GM18907 (cell line): ENCODE data around the gene FAH.
A peak's percentile ranks its signal among the peaks of the same experiment; 100 is the strongest.

Experiments
- ATAC-seq: cut with Tn5 transposase; IDR thresholded peaks from one replicate; pipeline ENCODE4 v1.9.1; 2021; ENCODE audit warnings: mild to moderate bottlenecking, moderate library complexity; ENCODE audit not compliant: unreplicated experiment

The FAH gene

DNA sequence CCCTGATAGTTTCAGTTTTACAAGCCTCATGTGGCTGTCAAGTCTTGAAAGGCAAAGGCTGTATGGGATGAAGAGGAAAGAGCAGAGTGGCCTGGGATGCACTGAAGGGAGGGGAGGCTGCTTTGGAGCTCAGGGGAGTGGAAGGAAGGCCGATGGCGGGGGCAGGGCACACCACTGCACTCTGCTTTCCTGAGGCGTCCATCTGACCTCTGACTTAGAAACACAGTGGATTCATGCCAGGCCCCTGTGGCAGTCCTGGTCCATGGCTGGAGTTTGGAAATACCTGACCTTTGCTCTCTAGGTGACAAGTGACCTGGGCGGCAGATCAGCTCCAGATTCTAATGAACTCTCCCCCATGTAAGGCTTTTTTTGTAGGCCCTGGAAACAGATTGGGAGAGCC lies 19.0 kb downstream of the FAH start:
- ATAC-seq: no peak

DNA sequence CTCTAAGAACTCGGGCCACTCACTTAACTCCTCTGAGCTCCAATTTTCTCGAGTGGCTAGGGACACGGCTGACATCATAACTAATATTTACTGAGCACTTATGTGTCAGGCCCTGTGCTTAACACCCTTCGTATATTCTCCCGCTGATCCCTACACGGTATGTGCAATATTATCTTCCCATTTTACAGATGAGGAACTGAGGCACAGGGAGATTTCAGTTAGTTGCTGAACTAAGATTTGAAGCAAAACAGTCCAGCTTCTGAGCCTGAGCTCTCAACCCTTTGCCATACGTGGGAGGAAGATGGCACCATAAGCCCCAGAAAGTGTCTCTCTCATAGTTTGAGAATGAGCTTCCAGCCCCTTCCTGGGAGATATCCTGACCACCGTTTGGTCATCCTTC lies 19.6 kb downstream of the FAH start:
- ATAC-seq: no peak

DNA sequence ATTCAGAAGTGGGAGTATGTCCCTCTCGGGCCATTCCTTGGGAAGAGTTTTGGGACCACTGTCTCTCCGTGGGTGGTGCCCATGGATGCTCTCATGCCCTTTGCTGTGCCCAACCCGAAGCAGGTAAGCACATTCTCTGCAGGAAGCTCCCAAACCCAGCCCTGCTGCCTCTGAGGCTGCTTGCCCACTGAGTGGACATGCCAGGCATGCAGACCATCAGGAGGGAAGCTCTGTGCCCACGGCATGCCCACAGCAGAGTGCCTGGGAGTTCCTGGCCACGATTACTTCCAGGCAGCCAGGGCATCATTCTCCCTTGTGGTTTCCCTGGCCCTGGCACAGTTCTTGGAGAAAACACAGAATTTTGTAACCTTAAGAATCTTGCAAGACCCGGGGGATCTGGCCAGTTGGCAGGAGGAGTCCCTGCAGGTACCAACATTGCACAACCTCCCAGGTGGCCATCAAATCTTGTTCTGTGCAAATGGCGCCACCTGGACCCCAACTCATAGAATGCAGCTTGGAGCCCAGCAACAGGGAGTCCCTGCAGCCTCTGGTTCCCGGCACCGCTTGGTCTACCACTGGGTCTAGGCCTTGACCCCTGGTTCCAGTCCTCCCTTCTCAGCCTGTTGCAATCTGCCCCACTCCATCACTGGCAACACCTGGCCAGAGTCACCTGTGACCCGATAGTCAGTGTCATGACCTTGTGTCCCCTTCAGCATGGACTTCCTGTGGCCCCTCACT lies 20.4 kb downstream of the FAH start:
- ATAC-seq: peak; percentile 64

DNA sequence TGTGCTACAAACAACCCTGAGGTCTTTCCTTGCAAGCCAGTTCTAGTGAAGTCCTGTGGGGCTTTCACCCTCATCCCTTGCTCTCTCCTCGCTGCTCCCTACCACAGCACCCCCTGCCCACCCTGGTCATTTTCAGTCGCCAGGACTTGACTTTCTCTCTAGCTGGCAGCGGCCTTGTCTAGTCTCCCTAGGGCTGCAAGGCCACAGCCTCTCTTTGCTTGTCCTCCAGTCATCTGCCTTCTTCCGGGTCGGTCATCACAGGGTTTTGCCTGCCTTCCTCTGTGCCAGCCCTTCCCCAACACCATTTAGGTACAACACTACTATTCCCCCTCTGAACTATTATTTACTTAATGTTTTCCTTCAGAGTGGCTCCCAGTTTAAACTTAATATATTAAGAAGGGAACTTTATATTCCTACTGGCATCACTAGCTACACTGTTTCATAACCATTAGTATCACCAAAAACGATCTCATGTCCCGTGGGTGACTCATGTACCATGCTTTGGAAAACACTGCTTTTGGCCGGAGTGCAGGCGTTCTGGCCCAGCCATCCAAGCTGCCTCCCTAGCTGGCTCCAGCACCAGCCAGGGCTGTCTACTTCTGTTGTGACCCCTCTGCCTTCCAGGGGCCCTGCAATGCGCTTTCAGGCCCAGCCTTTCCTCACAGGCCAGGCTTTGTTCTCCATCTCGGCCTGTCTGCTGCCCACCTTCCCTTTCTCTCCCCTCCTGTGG lies 21.4 kb downstream of the FAH start:
- no peak for ATAC-seq

DNA sequence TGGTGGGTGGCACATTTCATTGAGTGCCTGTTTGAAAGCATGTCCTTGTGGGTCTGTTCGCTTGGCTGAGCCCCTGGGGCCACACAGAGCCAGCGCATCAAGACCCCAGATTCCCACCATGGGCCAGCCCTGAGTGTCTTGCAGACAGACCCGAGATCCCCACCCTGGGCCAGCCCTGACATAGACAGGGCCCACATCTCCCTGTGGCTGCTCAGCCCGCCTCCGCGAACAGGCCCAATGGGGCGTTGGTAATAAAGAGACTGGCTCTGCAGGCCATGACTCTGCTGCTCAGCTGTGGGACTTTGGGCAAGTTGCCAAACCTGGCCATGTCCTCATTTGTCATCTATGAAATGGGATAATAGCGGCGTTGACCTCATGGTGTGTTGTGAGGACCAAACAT lies 22.6 kb downstream of the FAH start:
- ATAC-seq: no peak

DNA sequence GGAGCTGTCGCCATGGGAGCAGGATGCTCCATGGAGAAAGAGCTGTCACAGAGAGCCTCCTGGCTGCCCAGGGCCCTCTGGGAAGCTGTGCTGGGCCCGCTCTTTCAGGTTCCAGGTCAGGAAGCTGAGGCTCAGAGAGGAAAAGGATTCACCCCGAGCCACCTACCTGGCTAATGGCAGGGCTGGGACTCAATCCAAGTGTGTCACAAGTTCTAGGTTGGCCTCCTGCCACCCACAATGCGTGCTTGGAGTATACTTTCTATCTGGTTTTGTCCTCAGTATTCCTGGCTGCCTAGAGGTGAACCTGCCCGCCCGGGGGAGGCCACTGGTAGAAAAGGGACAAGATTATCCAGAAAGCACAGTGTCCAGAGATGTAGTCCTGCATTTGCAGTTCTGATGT lies 23.6 kb downstream of the FAH start:
- ATAC-seq: no peak

DNA sequence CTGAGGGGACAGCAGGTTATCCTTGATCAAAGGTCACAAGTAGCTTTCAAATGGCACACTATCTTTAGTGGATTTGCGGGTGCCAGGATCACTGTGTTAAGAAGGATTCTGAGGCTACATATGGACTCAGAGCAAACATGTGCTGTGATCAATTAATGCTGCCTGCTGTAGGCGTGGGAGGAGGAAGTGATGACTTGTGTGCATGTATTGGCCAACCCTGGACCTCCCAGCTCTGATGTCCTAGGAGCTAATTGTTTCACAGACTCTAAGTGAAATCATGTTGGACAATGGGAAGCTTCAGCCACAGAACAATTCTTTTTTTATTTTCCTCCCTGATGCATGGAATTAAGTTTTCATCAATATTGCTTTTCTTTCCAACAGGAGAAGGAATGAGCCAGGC lies 24.4 kb downstream of the FAH start:
- no peak for ATAC-seq

DNA sequence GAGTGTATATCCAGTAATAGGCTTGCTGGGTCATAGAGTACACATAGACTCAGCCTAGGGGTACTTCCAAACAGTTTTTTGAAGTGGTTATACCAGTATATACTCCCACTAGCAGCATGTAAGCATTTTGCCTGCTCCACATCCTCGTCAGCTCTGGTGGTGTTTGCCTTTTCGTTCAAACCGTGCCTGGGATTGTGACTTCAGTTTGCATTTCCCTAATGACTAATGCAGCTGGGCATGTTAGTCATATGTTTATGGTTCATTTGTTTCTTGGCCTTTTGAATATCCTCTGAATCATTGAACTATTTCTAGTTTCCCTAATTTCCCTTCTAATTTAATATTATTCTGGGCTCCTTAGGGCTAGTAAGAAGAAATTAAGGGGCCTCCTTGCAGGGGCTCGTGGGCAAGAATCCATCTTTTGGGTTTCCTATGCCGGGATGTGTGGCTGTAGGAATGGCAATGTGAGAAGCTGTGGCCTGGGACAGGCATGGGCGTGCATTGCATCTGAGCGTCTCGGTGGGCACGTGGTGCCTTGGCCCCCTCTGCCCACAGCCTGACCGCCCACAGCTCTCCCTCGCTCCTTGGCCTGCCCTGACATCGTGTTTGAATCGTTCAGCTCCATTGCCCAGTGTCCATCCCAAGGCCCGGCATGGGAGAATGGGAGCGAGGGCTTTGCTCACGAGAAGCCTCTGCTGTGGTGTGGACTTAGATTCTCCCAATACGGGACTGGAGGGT lies 26.4 kb downstream of the FAH start:
- no peak for ATAC-seq

DNA sequence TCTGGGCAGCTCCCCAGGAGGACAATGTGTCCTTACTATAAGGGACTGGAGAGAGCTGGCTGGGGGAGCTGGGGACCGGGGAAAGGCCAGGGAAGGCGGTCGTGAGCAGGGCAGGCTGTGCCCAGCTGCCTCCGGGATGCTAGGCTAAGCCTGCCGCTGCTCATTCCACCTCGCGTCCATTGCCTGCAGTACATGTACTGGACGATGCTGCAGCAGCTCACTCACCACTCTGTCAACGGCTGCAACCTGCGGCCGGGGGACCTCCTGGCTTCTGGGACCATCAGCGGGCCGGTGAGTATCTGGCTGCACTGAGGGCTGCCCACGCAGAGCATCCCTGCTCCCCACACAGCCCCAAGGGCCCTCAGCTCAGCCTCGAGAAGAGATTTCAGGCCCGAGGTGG lies 27.1 kb downstream of the FAH start:
- no peak for ATAC-seq

DNA sequence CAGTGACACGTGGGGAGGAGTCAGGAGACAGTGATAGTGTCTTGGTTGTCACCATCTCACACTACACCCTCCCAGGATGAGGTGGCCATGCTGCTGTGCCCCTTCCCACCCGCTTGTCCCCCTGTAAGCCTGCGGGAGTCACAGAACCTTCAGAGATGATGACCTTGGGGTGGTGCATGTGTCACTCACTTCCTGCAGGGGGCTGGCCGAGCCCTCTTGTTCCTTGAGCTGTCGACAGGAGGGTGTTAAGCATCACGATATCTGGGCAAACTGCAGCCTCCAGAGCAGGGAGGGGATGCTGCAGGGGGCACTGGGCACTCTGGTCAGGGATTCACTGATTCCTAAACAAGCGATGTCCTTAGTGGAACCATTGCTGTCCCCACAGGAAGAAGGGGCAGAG lies 27.7 kb downstream of the FAH start:
- ATAC-seq: no peak

DNA sequence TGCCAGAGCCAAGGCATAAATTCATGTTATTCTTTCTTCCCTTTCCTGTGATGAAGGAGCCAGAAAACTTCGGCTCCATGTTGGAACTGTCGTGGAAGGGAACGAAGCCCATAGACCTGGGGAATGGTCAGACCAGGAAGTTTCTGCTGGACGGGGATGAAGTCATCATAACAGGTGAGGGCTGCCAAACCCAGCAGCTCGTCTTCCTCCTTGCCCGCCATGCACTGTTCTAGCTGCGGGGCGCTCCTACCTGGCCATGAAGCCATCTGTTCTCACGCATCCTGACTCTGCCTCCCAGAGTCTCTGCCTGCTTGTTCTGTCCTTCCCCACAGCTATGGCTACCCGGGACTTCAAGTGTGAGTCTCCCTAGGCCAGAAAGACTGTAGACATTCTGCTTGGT lies 28.2 kb downstream of the FAH start:
- ATAC-seq: no peak

DNA sequence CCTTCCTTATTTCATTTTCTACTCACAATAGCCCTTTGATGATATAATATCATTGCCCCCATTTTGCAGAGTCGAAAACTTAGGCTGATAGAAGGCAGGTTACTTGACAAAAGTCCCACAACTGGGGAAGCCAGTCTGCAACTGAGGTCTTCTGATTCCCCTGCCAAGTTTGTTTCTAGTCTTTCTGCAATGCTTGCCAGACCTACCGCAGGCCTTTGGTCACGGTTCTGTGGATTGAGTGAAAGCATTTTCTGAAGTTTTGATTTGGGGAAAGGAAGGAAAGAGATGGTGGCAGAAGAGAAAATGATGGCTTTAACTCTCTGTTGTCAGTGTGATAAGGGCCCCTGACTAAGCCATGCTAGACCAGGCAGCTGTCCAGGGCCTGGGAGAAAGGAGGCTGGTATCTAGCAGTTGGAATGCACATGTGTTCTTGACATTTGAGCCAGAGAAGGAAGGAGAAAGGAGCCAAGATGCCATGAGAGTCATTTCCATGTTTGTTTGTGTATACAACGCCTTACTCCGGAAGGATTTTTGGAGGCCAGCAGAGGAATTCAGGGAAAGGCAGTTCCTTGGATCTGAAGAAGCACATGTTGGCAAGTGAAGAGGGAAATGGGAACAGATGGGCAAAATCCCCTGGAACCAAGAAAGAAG lies 29.9 kb downstream of the FAH start:
- ATAC-seq: no peak

DNA sequence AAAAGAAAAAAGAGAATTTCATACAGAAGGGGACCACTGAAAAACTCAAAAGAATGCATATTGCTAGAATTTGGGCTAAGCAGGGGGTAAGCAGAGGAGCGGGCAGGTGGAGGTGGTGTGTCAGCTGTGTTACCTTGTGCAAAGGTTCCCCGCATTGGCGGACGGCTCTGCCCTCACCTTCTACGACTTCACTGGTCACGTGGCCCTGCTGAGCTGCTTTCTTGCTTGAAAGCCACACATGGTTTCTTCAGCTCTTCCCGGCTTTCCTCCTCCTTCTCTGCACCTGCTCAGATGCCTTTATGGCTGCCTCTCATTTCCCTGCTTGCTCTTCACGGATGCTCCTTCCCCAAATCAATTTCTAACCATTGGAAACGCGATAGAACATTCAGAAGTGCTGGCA lies 30.5 kb downstream of the FAH start:
- ATAC-seq: no peak

DNA sequence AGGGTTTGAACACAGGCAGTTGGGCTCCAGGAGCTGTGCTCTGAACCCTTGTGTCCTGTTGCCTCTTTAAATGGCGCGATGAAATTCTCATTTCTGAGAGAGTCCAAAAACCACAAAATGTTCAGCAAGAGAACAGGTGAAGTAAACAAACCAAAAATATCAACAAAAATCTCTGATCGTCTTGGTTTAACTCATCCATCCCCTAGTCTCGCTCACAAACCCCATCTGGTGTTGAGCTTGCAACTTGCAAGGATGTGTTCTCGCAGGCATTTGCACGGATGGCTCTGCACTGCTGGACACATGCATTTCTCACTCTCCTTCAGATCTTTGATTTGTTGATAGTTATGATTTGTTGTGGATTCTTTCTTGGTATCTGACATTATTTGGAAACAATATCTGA lies 31.1 kb downstream of the FAH start:
- no peak for ATAC-seq

DNA sequence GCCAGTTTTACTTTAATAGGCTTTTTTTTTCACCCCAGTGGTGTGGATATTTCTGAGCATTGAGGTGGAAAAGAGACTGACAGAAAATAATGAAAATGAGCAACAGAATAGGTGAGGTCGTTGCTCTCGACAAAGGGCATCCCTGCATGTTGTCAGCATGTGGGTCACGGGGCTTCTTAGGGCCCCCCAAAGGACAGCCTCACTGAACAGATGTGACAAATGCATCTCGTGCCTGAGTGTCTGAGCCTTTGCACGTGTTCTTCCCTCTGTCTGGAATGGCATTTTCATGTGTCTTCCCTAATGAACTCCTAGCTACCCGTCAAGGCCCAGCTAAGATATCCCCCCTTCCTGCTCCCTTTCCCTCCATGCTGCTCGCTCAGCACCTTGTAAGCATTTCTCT lies 31.8 kb downstream of the FAH start:
- no peak for ATAC-seq

DNA sequence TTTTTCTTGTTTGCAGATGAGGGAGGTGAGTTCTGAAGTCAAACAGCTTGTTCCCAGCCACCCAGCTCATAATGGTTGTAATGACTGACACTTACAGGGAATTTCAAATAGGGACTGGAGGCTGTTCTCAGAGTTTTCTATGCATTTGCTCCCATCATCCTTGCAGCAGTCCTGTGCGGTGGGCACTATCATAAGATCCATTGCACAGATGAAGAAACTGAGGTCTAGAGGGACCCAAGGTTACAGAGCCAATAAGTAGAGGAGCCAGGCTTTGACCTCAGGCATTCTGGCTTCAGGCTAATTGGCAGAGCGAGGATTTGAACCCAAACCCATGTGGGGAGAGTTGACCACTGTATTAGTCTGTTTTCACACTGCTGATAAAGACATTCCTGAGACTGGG lies 32.4 kb downstream of the FAH start:
- ATAC-seq: no peak

DNA sequence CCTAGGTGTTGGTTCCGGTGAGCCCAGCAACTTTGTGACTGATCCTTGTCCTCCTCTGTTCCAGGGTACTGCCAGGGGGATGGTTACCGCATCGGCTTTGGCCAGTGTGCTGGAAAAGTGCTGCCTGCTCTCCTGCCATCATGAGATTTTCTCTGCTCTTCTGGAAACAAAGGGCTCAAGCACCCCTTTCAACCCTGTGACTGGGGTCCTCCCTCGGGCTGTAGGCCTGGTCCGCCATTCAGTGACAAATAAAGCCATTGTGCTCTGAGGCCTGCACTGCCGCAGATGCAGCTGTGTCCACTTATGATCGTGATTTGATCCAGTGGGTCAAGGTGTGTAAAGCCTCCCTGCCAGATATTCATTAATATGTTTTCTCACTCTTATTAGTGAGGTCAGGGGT lies 33.3 kb downstream of the FAH start:
- no peak for ATAC-seq

DNA sequence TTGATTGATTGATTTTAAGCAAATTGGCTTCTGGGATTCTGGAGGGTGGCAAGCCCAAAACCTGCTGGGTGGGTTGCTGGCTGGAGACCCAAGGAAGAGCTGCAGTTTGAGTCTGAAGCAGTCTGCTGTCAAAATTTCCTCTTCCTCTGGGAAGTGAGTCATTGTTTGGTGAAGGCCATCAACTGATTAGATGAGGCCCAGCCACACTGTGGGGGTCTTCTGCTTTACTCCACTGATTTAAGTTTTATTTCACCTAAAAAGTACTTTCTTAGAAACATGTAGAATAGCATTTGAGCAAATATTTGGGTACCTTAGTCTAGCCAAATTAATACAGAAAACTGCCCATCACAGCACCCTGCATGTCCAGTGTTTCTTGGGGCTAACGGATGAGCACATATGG lies 33.8 kb downstream of the FAH start:
- no peak for ATAC-seq

DNA sequence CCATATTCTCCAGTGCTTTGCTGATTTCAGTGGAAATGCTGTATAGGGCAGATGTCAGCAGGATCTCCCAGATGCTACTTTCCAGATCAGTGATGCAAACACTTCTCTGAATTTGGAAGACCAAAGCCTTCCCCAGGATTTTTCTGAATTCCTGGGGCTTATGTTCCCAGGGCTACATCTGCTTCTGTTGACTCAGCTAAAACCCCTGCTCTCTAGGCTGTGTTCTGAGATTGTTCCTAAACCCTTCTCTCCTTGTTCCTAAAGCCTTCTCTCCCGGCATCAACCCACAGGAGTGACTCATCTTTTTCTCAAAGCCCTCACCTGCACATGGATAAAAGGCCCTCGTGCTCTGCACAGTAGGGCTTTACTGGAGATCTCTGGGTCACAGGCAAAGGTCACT lies 35.5 kb downstream of the FAH start:
- no peak for ATAC-seq

DNA sequence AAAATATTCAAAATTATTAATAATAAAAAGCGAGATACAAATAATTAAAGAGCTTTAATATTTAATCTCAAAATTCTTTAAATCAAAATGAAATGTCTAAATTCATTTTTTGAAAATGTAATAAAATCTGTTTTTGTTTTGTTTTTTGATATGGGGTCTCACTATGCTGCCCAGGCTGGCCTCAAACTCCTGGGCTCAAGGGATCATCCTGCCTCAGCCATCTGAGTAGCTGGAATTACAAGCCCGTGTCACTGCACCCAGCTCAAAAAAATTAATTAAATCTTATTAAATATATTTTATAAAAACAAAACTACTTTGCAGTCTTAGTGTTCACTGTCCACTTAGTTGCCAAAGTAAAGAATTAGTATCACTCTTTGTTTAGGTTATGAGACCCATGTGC lies 38.4 kb downstream of the FAH start:
- ATAC-seq: no peak

DNA sequence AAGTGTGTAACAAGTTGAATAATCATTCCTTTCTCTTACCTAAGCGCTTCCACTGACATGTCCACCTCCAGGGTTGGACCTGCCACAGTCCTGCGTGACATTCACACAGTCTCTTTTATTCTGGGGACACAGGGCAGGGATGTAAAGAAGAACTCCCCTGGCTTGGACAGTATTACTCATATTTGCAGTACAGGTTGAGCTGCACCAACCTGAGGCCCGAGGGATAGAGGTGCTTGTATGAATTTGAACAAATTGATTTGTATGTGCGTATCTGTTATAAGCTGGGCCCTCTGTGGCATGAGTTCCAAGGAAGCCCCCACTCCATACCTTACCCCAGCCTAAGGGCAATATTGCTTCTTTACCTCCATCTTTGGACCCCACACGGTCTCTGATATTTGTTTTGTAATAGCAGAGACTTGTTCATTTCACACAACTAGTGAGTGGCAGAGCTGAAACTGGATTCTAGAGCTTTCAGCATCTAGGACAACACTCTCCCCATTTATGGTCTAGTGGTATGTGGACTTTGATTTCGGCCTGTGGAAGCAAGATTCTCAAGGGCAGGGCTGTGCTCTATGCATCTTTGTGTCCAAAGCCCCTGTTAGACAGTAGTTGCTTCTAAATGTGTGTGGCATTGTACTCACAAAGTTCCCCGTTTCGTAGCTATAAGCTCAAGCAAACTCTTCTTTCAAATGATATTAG lies 39.2 kb downstream of the FAH start:
- no peak for ATAC-seq
